ENCODE data around the gene RAMACL. TPM values are rescaled to one million over a fixed set of nuclear protein-coding genes. Genes with fewer than 3 reads are reported as not detected.
"Not testable (repeated sequence)": the region's sequence is repeated elsewhere in the genome, so short reads cannot be mapped to it uniquely, and the experiment has no call there.

RAMACL gene
- total RNA-seq, 1 experiment from 2014 or later = 0.34 TPM

- peak; percentile 91 for DNase-seq (ENCODE audit: low read depth)
These were observed 29.6 kb downstream of the RAMACL start for GRCh38 chr6:166556863-166557322.

GRCh38 chr6:166556336-166556735 lies 30.1 kb downstream of the RAMACL start:
- DNase-seq (ENCODE audit: low read depth) = no peak

- no peak for DNase-seq (ENCODE audit: low read depth)
These were observed 31.4 kb downstream of the RAMACL start for GRCh38 chr6:166555086-166555485.

- no peak for DNase-seq (ENCODE audit: low read depth)
These were observed 32.2 kb downstream of the RAMACL start for GRCh38 chr6:166554316-166554715.

GRCh38 chr6:166553563-166554271 lies 32.8 kb downstream of the RAMACL start:
- DNase-seq (ENCODE audit: low read depth) = peak; percentile 60

- DNase-seq (ENCODE audit: low read depth) = no peak
These were observed 33.9 kb downstream of the RAMACL start for GRCh38 chr6:166552600-166552999.

- DNase-seq (ENCODE audit: low read depth) = no peak
These were observed 34.6 kb downstream of the RAMACL start for GRCh38 chr6:166551754-166552495.

- no peak for DNase-seq (ENCODE audit: low read depth)
These were observed 39.8 kb downstream of the RAMACL start for GRCh38 chr6:166546653-166547052.

GRCh38 chr6:166545156-166546034 lies 41.1 kb downstream of the RAMACL start:
- DNase-seq (ENCODE audit: low read depth) = no peak

- DNase-seq (ENCODE audit: low read depth) = no peak
These were observed 42.2 kb downstream of the RAMACL start for GRCh38 chr6:166544296-166544605.

GRCh38 chr6:166543603-166544295 lies 42.7 kb downstream of the RAMACL start:
- DNase-seq (ENCODE audit: low read depth) = no peak

GRCh38 chr6:166542580-166542912 lies 43.9 kb downstream of the RAMACL start:
- DNase-seq (ENCODE audit: low read depth) = peak; percentile 13

GRCh38 chr6:166541876-166542579 lies 44.5 kb downstream of the RAMACL start:
- no peak for DNase-seq (ENCODE audit: low read depth)

- DNase-seq (ENCODE audit: low read depth) = no peak
These were observed 45.1 kb downstream of the RAMACL start for GRCh38 chr6:166541366-166541765.

GRCh38 chr6:166540631-166541331 lies 45.7 kb downstream of the RAMACL start:
- DNase-seq (ENCODE audit: low read depth) = peak; percentile 79

- no peak for DNase-seq (ENCODE audit: low read depth)
These were observed 46.9 kb downstream of the RAMACL start for GRCh38 chr6:166539543-166539942.

GRCh38 chr6:166539011-166539385 lies 47.5 kb downstream of the RAMACL start:
- DNase-seq (ENCODE audit: low read depth) = not testable (repeated sequence)

- no peak for DNase-seq (ENCODE audit: low read depth)
These were observed 48.0 kb downstream of the RAMACL start for GRCh38 chr6:166538297-166539010.

GRCh38 chr6:166534658-166535406 lies 51.6 kb downstream of the RAMACL start:
- no peak for DNase-seq (ENCODE audit: low read depth)
